HG03045 (cell line): Measurements from ENCODE around the gene RASIP1.

Experiments
- ATAC-seq: cut with Tn5 transposase; IDR thresholded peaks from one replicate; pipeline ENCODE4 v1.9.1; 2021; ENCODE audit warnings: mild to moderate bottlenecking, moderate library complexity; ENCODE audit not compliant: unreplicated experiment

The RASIP1 gene

DNA sequence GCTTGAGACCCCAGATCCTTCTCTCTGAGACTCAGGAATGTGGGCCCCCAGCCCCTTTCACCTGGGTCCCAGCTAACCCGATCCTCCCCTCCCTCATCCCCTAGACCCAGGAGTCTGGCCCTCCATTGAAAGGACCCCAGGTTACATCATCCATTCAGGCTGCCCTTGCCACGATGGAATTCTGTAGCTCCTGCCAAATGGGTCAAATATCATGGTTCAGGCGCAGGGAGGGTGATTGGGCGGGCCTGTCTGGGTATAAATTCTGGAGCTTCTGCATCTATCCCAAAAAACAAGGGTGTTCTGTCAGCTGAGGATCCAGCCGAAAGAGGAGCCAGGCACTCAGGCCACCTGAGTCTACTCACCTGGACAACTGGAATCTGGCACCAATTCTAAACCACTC lies 15.4 kb upstream of the RASIP1 start:
- ATAC-seq, result no peak

DNA sequence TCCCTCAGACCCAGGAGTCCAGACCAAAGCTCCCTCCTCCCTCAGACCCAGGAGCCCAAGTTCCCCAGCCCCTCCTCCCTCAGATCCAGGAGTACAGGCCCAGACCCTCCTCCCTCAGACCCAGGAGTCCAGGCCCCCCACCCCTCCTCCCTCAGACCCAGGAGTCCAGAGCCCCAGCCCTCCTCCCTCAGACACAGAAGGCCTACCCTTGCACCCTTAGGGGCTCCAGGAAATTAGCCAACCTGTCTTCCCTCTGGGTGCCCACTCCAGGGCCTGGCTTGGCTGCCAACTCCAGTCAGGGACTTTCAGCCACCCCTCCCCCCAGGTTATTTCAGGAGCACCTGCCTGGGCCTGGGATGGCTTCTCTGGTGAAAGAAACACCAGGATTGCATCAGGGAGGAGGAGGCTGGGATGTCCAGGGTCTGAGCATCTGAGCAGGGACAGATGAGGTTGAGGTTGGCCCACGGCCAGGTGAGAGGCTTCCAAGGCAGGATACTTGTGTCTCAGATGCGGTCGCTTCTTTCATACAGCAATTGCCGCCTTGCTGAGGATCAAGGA lies 14.8 kb upstream of the RASIP1 start, which contains the start of gene FGF21:
FGF21 (plus strand) TSS at position 441 of the 558 bp plus-strand sequence. CDS start 713 bp downstream, outside the sequence.
- no peak for ATAC-seq

DNA sequence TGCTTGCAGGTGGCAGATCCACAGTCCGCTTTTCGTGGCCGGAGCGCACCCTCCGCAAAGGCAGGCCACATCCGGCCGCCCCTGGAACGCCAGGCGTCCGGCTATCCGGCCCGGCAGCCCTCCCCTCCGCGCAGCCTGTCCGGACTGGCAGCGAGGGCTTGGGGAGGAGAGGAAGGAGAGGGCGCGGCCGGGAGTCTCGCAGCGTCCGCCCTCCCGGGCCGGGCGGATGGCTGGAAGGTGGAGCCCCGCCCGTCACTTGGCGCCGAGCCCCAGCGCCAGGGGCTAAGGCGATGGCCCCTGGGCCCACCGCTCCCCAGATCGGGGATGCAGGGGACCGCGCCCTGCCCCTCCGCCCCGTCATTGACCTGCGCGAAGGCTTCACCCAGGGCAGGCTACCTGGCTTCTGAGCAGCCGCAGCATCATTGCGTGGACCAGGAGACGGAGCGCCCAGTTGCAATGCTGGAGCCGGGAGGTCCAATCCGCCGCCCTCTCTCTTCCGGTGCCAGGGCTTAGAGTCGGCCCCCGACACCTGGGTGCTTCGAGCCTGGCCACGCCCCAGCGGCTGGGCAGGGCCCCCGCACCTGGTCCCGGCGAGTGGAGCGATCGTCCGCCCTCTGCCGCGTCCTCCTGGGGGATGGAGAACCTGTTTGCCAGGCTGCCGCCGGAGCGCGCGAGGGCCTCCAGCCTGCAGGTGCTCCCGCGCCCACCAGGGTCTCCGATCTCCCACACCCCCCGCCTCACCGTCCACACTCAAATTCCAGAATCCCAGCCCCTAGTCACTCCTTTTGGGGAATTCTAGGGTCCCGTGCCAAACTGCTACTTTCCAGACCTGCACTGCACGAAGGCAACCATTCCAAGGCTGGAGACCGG lies 12.3 kb upstream of the RASIP1 start, which contains the start of gene FUT1:
FUT1 (minus strand) TSS at position 146 of the 870 bp plus-strand sequence. CDS start 1,360 bp downstream, outside the sequence.
- ATAC-seq, result no peak

DNA sequence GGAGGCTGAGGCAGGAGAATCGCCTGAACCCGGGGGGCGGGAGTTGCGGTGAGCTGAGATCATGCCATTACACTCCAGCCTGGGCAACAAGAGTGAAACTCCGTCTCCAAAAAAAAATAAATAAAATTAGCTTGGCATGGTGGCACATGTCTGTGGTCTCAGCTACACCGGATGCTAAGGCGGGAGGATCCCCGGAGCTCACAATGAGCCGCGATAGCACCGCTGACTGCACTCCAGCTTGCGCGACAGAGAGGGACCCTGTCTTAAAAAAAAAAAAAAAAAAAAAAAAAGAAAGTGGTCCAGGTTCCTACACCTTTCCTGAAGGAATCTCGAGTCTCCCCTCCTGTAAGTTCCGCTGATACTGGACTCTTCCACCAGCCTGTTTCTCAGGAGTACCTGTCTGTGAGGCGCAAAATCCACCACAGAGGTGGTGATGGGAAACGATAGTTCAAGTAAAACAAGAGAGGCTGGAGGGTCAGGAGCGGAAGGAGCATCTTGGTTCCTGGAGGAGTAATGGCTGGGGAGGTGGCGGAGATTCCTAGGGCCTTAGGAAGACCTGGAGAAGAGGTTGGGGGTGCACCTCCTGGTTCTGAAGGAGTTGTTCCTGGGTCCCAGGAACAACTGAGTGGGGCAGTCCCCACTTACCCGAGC lies 11.6 kb upstream of the RASIP1 start:
- no peak for ATAC-seq

DNA sequence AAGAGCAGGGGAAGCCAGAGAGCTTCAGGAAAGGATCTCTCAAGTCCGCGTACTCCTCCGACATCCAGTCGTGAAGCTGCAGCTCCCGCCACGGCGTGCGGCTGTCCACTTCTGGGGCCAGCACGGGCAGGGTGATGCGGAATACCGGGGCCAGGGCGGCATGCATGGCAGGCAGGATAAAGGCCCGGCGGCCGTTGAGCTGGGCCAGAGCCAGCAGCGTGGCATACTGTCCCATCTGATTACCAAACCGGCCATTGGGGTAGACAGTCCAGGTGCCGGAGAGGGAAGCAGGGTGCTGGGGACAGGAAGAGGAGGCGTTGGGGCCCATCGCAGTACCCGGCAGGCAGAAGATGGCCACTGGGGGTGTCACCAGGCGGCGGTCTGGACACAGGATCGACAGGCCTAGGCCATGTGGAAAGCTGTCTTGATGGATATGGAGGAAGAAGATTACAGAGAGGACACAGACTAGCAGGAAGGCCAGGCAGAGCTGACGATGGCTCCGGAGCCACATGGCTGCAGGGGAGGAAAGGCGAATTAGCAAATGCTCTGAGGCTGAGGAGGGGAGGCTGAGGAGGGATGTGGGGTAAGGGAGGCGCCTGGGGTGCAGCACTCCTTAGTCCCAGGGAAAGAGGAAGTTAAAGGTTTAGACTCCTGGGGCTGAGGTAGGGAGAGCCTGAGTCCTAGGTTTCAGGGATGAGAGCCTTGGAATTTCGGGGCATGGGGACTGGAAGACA lies 10.5 kb upstream of the RASIP1 start:
- ATAC-seq, result no peak

DNA sequence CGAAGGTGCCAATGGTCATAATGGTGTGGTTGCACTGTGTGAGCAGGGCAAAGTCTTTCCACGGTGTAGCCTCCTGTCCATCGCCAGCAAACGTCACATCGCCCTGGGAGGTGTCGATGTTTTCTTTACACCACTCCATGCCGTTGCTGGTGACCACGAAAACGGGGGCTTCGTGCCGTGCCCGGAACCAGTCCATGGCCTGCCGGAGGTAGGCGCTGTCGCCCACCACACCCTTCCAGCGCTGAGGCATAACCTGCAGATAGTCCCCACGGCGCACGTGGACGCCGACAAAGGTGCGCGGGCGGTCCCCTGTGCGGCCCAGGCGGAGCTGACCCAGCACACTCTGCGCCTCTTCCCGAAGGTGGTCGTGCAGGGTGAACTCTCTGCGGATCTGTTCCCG lies 9.9 kb upstream of the RASIP1 start:
- no peak for ATAC-seq

DNA sequence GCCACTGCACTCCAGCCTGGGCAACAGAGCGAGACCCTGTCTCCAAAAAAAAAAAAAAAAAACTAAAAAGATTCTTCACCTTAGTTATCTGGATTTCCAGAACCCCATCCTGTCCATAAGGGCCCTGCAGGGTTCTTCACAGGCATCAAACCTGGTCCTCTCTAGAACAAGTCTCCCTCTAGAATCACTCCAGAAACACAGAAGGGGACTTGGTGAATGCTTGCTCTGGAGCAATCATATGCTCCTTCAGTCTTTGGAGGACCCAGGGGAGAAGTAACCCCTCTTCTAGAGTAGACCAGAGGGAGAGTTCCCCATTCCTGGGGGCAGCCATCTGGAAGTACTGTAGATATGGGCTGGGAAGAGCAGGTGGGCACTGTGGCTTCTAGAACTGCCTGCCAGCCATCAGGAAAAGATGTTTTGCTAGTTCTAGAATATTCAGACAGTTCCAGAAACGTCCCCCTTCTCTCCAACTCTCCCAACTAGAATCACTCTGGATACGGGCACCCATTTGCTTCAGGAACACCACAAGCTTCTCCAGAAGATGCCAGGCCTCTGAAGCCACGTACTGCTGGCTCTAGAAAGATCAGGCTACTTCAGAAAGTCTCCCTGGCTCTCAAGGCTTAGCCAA lies 9.3 kb upstream of the RASIP1 start:
- ATAC-seq, result no peak

DNA sequence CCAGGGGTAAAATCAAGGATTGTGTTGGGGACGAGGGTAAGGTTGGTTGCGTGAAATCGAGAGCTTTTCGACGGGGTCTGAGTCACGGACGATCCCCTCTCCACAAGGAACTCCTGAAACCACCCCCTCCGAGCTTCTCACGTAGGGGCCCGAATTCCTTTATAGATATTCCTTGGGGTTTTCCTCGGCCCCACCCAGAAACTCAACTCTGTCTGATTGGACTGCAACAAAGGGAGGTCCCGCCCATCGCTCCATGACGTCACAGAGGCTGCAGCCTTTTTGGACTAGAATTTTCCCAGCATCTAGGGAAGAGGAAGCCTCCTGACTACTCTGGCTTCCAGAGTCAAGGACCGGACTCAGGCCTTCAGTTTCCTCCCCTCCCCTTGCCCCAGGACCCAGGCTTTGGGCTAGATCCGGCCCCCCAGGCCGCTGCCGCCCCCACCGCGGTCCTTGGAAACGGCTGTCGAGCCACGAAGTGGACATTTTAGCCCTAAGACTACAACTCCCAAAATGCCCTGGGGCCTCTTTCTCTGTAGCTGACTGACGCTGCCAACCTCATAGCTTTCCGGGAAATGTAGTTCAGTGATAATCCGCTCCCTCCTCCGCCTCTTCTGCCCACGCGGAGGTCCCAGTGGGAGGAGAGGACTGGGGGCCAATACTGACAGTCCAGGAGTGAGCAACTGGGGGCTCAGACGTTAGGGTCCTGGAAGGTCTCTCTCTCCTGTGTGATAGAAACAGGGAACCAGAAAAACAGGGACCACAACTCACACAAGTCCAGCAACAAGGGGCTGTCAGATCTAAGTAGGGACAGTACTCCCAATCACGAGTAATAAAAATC lies 6.5 kb upstream of the RASIP1 start, which contains the start of gene IZUMO1:
IZUMO1 (minus strand) TSS at position 172 of the 838 bp plus-strand sequence. CDS start 1,050 bp downstream, outside the sequence.
- no peak for ATAC-seq

DNA sequence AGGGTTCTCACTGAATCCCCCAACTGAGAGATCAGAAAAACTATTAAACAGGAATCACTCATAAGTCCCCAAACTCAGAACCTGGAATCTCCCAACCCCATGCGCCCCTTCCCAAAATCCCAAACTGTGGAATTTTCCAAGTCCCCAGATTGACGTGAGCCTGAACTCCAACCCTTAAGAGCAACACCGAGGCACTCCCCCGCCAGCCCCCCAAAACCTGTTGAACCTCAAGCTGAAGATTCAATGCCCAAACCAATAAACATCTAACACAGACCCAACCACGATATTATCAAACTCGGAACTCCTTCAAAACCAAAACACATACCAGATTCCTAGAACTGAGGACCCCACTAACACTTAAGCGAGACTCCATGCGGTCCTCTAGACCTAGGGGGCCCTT lies 5.7 kb upstream of the RASIP1 start:
- ATAC-seq, result no peak

DNA sequence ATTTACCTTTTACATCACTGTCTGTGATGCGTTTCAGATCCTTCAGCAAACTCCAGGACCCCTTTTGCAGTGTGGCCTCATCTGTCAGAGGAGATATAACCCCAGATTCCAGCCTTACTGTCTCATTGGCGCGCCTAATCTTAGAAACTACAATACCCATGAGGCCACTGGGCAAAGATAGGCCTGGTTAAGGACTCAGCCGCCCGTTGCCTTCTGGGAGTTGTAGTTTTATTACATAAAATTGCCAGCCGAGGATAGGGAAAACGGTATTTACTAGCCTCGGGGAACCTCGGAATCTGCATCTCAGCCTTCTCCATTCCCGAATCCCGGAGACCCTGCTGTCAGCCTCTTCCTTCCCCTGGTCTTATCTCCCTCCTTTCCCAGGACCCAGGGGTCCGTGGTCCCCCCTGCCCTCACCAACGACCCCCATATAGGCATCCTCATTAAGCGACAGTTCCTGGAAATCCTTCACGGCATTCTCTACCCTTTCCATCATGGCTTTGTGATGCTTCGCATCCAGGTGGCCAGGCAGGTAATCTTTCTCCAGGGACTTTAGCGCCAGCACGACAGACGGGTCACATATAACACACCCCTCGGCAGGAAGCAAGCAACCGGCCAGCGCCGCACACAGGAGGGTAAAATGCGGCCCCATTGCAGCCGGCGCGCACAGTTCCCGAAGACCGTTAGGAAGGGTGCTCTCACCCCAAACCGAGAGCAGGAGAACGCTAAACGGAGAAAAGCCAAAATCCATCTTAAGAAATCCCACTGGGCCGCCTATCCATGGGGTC lies 5.0 kb upstream of the RASIP1 start:
- ATAC-seq, result no peak

DNA sequence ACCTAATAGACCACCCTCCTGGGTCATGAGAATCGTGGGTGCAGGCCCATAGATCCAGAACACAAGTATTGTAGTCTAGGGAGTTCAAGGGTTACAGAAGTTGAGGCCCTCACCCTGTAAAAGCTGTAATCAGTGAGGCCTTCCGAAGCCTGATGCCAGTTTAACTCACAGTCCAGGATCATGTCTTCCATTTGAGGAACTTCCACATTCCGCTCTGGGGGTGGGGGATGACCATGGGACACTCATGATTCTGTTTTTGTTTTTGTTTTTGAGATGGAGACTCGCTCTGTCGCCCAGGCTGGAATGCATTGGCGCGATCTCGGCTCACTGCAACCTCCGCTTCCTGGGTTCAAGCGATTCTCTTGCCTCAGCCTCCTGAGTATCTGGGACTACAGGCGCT lies 1.7 kb upstream of the RASIP1 start:
- ATAC-seq, result no peak

DNA sequence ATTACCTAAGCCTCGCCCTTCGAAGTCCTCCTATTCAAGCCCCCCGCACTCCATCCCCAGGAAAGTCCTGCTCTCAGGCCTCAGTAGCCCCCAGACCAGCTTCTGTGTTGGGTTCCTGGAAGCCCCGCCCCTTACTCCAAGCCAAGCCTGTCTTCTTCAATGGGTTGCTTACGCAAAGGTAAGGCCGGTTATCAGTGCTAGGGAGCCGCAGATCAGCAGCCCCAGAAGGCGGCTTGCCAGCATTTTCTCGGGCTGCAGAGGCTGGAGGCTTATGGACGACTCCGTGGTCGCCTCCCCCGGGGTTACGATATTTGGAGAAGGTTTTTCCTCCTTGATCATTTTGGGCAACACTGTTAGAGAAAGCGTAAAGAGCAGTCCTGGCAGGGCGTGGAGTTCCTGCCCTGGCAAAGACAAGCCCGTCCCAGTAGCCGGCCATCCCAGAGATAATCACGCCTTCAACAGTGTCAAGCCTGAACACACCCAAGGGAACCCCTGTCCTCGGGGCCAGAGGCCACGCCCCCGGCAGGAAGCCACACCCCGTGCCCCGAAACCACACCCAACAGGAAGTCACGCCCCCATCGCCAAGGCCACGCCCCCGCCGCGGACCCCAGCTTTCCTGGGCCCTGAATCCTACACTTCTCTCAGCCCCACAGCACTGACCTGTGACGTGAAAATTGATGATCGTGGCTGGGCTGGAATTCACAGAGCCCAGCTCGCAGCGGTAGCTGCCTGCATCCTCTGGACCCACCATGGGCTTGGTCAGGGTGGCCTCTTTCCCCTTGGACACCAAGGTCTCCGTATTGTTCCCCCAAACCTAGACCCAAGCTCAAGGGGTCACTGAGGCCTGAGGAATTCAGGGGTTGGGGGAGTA lies 954 bp upstream of the RASIP1 start:
- ATAC-seq, result no peak

DNA sequence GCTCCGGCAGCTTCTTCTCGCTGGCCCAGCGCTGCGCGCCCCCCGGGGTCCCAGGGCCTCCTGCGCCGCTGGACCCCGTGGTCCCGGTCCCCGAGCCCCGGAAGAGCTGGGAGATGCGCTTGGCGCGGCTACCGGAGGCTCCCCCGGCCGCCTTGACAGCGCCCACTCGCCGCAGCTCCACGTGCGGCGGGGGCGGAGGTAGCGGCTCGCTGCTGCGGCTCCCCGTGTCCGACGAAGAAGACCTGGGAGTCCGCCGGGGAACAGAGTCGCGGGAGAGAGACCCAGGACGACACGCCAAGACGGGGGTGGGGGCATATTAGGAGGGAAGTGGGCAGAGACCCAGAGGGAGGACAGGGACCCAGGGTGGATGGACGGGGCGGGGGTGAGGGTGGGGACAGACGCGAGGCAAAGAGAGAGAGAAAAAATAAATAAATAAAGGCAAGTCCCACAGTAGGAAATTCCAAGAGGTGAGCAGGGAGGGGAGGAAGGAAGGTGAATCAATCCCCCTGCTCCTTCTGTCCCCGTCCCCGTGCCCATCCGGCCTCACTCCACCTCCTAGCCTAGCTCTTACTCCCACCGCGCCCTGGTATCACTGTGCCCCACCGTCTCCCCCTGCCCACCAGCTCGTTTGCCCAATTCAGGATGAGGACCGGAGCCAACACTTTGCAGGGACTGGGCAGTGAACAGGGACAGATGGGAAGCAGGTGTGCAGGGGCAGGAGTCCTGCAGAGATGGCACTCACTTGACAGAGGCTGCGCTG lies 826 bp downstream of the RASIP1 start:
- no peak for ATAC-seq

DNA sequence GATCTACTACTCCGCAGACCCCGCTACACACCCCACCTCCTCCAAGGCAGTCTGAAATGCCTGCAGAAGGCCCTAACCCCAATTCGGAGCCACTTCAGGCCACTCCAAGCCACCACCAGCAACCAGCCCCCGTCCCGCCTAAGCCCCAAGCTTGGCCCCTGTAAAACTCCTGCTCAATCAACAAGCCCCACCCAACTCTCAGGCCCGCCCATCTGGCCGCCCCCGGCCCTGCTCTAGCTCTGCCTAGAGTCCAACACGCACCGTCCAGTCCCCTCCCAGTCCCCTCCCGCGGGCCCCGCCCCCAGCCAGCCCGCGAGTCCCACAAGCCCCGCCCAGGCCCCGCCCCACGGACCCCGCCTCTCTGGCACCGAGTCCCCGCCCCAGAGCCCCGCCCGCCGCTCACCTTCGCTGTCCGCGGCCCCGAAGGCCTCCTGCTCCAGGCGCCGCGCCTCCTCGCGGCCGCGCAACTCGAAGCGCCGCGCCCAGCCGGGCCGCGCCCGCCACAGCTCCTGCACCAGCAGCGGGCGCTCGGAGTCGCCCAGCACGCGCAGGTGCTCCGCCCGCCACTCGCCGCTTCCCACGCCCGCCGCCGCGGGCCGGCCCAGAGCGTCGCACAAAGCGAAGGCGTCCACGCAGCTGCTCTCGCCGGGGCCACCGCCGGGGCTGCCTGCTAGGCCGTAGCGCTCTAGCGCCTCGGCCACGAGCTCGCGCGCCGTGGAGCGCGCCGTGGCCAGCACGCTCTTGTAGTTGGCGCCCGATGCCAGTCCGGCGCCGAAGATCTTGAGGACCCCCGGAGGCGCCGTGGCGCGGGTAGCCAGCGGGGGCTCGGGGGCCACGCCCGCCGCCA lies 1.6 kb downstream of the RASIP1 start:
- ATAC-seq, result peak; percentile 64

DNA sequence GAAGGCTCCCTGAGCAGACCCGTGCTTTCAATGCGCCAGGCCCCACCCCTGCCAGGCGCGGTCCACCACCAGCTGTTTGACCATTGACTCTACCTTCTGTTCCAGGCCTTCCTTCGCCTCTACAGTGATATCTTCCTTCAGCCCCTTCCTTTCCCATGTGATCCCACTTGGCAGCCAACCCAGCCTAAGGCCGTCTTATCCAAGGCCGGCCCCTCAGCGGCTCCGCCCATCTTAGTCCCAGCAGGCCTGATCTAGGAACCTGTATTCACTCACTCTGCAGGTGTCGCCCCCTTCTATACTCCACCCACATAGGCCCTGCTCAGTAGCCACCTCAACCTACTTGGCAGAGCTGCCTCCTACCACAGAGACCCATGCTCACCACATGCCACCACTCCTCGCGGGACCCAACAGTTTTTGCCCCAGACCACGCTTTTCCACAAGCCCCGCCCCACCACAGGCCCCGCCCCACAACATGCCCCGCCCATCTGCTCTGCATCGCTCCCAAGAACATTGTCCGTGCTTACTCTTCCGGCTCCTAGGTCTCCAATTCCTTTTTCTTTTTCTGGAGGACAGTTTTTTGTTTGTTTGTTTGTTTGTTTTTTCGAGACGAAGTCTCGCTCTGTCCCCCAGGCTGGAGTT lies 2.9 kb downstream of the RASIP1 start:
- ATAC-seq, result no peak
